ENCODE results near the gene SLC22A3. TPM values are rescaled to one million over a fixed set of nuclear protein-coding genes. Genes with fewer than 3 reads are reported as not detected.
"Not testable (repeated sequence)": the region's sequence is repeated elsewhere in the genome, so short reads cannot be mapped to it uniquely, and the experiment has no call there.

Gene SLC22A3
- total and polyA plus RNA-seq, 2 donors (not counting 1 experiment from before 2014, with no cell fraction given): not detected

DNA sequence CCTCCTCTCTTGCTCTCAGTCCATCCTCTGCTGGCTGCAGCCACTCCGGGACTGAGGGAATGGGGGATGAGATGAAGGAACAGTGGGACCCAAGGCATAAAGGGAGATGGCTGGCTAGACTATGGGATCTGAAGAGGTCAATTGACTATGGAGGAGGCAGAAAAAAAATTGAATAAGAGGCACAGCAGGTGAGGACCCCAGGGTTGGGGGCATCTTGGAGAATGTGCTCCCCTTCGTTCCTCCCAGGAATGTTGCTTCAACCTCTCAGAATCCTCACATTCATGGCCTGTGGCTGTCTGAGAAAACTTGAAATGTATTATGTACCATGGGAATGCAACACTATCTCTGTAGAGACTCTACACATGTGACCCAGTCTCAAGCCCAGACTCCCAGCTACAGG lies 121.0 kb downstream of the SLC22A3 start:
- H4K20me1 ChIP-seq (ENCODE audit: control insufficient read depth, insufficient read depth, low read length, poor library complexity, severe bottlenecking): no peaks in the 10 kb centered on the region
- no peaks in the 10 kb centered on the region for H3K4me1 ChIP-seq (ENCODE audit: control insufficient read depth in 2 of 2, insufficient read depth in 2 of 2, low read length in 2 of 2)
- H2AFZ ChIP-seq (ENCODE audit: insufficient read depth, low read depth, low read length, poor library complexity, severe bottlenecking): no peak overlapping the region
- no peaks in the 10 kb centered on the region for H3K9me3 ChIP-seq (ENCODE audit: control extremely low read depth in 1 of 3, control insufficient read depth in 2 of 3, insufficient read depth in 1 of 3, low read length in 2 of 3)
- ATAC-seq (ENCODE audit: low read depth) (no peak), DNase-seq (no peak)
- no peaks in the 10 kb centered on the region for H3K79me2 ChIP-seq (ENCODE audit: control insufficient read depth, insufficient read depth, low read length)
- H3K27me3 Mint-ChIP-seq: peaks cover 7% of the 10 kb centered on the region
- no CpG with 5 or more reads among the region's 2 CpGs for WGBS (ENCODE audit: insufficient coverage)
- no peaks in the 10 kb centered on the region for H3K4me1 Mint-ChIP-seq
- ChIA-PET CTCF (no interaction called here), POLR2A (no interaction called here)
- no peak overlapping the region for H3K27ac Mint-ChIP-seq
- no peak overlapping the region for H3K27ac ChIP-seq (ENCODE audit: low read length in 2 of 2)
- H3K9me3 Mint-ChIP-seq (ENCODE audit: insufficient read depth): peaks cover 1% of the 10 kb centered on the region
- TF ChIP-seq CTCF (IDR thresholded peaks at IDR 0.05): no peak
- TF ChIP-seq EZH2 (IDR thresholded peaks at IDR 0.05; ENCODE audit: borderline replicate concordance, insufficient read depth, low read depth, low read length, poor library complexity, severe bottlenecking): no peak
- no peak overlapping the region for H3K4me3 Mint-ChIP-seq
- H3K27me3 ChIP-seq (replicated peaks in 1 of 4; ENCODE audit: control extremely low read depth in 1 of 4, control insufficient read depth in 3 of 4, insufficient read depth in 4 of 4, low read length in 3 of 4): no peaks in the 10 kb centered on the region
- no peak overlapping the region for H3K9ac ChIP-seq (ENCODE audit: low read length)
- no peaks in the 10 kb centered on the region for H3K36me3 ChIP-seq (replicated peaks in 1 of 2; ENCODE audit: control extremely low read depth in 1 of 2, control insufficient read depth in 1 of 2, extremely low read depth in 1 of 2, insufficient read depth in 2 of 2, low read length in 1 of 2)
- H3K4me2 ChIP-seq (replicated peaks; ENCODE audit: low read depth, low read length, poor library complexity, severe bottlenecking): no peak overlapping the region
- intact Hi-C loops (cut with micrococcal nuclease): no loop called here
- H3K4me3 ChIP-seq (ENCODE audit: control extremely low read depth in 1 of 5, extremely low read depth in 1 of 5, insufficient read depth in 1 of 5, low read depth in 2 of 5, low read length in 4 of 5): no peak overlapping the region

GRCh38 chr6:160476056-160476455 lies 127.9 kb downstream of the SLC22A3 start:
- H3K4me3 Mint-ChIP-seq; intact Hi-C loops (cut with micrococcal nuclease); H3K27me3 ChIP-seq (replicated peaks in 1 of 4; ENCODE audit: control extremely low read depth in 1 of 4, control insufficient read depth in 3 of 4, insufficient read depth in 4 of 4, low read length in 3 of 4); H3K36me3 ChIP-seq (replicated peaks in 1 of 2; ENCODE audit: control extremely low read depth in 1 of 2, control insufficient read depth in 1 of 2, extremely low read depth in 1 of 2, insufficient read depth in 2 of 2, low read length in 1 of 2); H2AFZ ChIP-seq (ENCODE audit: insufficient read depth, low read depth, low read length, poor library complexity, severe bottlenecking); H3K4me1 Mint-ChIP-seq; H3K79me2 ChIP-seq (ENCODE audit: control insufficient read depth, insufficient read depth, low read length); H3K4me3 ChIP-seq (ENCODE audit: control extremely low read depth in 1 of 5, extremely low read depth in 1 of 5, insufficient read depth in 1 of 5, low read depth in 2 of 5, low read length in 4 of 5); CTCF ChIA-PET; H3K9me3 Mint-ChIP-seq (ENCODE audit: insufficient read depth); H3K27ac ChIP-seq (ENCODE audit: low read length in 2 of 2); H4K20me1 ChIP-seq (ENCODE audit: control insufficient read depth, insufficient read depth, low read length, poor library complexity, severe bottlenecking); H3K4me1 ChIP-seq (ENCODE audit: control insufficient read depth in 2 of 2, insufficient read depth in 2 of 2, low read length in 2 of 2); ATAC-seq (ENCODE audit: low read depth); H3K27ac Mint-ChIP-seq; H3K9me3 ChIP-seq (ENCODE audit: control extremely low read depth in 1 of 3, control insufficient read depth in 2 of 3, insufficient read depth in 1 of 3, low read length in 2 of 3); H3K4me2 ChIP-seq (replicated peaks; ENCODE audit: low read depth, low read length, poor library complexity, severe bottlenecking); POLR2A ChIA-PET; H3K9ac ChIP-seq (ENCODE audit: low read length); DNase-seq: not testable (repeated sequence)
- no CpG with 5 or more reads among the region's 4 CpGs for WGBS (ENCODE audit: insufficient coverage)
- peaks cover 15% of the 10 kb centered on the region for H3K27me3 Mint-ChIP-seq

DNA sequence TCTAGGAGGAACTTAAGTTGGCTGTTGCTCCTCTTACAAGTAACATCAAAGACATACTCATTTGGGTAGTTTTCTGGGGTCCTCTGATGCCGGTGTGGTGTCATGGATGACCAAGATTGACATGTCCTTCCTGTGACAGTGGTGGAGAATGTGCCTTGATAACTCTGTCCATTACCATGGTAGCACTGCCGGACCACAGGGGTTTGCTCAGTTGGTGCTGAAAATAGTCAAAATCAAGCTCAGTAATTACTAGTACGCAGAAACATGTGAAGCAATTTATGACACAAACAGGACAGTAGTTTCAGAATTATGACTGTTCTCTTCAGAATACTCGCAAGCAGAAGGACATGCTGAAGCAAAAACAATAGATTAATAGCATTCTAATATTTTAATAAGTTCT lies 128.9 kb downstream of the SLC22A3 start:
- H2AFZ ChIP-seq (ENCODE audit: insufficient read depth, low read depth, low read length, poor library complexity, severe bottlenecking); H3K9ac ChIP-seq (ENCODE audit: low read length); H3K4me3 Mint-ChIP-seq; DNase-seq; POLR2A ChIA-PET; H3K27ac Mint-ChIP-seq; H3K4me1 ChIP-seq (ENCODE audit: control insufficient read depth in 2 of 2, insufficient read depth in 2 of 2, low read length in 2 of 2); H3K9me3 ChIP-seq (ENCODE audit: control extremely low read depth in 1 of 3, control insufficient read depth in 2 of 3, insufficient read depth in 1 of 3, low read length in 2 of 3); H3K27ac ChIP-seq (ENCODE audit: low read length in 2 of 2); H4K20me1 ChIP-seq (ENCODE audit: control insufficient read depth, insufficient read depth, low read length, poor library complexity, severe bottlenecking); H3K4me3 ChIP-seq (ENCODE audit: control extremely low read depth in 1 of 5, extremely low read depth in 1 of 5, insufficient read depth in 1 of 5, low read depth in 2 of 5, low read length in 4 of 5); CTCF ChIA-PET; H3K4me2 ChIP-seq (replicated peaks; ENCODE audit: low read depth, low read length, poor library complexity, severe bottlenecking); intact Hi-C loops (cut with micrococcal nuclease); H3K4me1 Mint-ChIP-seq; H3K79me2 ChIP-seq (ENCODE audit: control insufficient read depth, insufficient read depth, low read length); H3K36me3 ChIP-seq (replicated peaks in 1 of 2; ENCODE audit: control extremely low read depth in 1 of 2, control insufficient read depth in 1 of 2, extremely low read depth in 1 of 2, insufficient read depth in 2 of 2, low read length in 1 of 2); H3K9me3 Mint-ChIP-seq (ENCODE audit: insufficient read depth); ATAC-seq (ENCODE audit: low read depth); H3K27me3 ChIP-seq (replicated peaks in 1 of 4; ENCODE audit: control extremely low read depth in 1 of 4, control insufficient read depth in 3 of 4, insufficient read depth in 4 of 4, low read length in 3 of 4): not testable (repeated sequence)
- WGBS (ENCODE audit: insufficient coverage): 86% methylated on average over 3 of the region's 4 CpGs
- H3K27me3 Mint-ChIP-seq: peaks cover 15% of the 10 kb centered on the region
